NCI-H2029 (cell line): ENCODE measurements around the gene CD63.

Experiments used
- DNase-seq: peaks from one replicate; lab custom pipeline; 2025; lab: John Stamatoyannopoulos, UW

Gene CD63

DNA sequence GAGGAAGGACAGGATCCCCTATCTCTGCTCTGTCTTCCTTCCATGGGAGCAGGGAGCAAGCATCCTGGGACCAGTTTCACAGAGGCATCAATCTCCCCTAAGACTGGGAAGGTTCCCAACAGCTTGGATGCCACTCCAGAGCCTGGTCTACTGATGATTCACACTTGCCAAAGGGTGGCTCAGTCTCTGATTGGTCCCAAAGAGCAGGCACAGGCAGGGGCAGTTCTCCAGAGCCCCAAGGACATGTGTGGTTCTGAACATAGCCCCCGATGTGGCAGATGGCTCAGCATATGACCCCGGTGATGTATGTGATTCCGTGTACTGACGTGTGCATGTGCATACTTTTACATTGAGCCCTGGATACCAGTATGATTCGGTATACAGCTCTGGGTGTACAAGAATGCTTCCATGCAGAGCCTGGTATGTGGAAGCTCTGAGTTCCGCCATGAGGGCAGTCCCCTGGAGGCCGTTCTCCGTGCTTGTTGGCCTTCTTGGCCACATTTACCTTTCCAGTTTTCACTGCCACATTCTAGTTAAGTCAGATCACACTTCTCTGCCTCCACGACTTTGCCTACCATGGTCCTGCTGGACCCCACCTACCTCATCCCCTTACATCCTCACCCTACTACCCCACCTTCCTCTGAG, 42.3 kb downstream of the CD63 start:
- no peak for DNase-seq

DNA sequence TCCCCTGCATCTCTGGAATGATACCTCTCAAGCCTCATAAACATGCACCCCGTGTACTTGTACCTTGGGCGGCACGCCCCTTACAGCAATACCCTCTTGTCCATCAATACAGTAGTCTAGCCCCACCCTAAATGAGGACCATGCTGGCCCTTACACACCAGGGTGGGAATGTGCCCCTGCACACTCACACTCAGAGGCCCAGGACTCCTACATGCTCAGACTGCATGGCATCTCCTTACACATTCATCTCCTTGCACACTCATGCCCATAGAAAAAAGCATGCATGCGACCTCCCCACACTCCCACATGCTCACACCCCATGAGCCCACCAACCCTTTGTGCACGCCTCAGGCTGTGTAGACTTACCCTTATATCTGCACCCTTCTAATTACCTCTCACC, 43.1 kb downstream of the CD63 start:
- no peak for DNase-seq

DNA sequence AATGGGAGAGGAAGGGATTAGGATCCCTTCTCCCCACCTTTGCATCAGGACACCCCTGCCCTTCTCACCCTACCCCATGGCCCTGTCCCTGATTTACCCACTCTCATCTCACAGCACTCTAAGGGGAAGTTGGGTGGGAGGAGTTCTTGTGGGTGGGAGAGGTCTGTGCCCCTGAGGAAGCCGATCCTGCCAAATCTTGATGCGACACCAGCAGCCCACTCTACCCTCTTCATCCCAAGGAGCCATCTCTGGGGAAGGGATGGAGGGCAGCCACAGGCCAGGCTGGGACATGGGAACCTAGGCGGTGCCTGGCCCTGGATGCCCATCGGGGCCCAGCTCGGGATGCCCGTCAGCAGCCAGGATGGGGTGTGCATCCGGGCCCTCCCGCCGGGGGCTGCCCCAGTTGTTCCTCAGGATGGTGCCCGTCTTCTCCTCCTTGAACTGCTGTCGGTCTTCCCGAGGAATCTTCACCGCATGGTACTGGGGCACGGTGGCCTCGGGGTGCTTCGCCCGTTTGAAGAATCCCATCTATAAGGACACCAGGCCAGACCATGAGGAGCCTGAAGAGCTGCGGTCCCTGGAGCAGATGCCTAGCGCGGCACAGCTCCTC, 43.9 kb downstream of the CD63 start:
- no peak for DNase-seq

DNA sequence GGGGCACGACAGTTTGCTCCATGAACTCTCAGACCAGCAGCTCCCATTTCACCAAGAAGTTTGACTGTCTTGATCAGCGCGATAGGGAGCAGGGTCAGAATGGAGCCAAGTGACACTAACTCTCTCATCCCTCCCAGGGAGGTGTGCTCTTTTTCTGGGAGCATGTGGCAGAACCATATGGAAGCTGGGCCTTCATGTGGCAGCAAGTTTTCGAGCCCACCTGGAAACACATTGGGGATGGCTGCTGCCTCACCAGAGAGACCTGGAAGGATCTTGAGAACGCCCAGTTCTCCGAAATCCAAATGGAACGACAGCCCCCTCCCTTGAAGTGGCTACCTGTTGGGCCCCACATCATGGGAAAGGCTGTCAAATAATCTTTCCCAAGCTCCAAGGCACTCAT, 45.1 kb downstream of the CD63 start:
- DNase-seq: no peak

DNA sequence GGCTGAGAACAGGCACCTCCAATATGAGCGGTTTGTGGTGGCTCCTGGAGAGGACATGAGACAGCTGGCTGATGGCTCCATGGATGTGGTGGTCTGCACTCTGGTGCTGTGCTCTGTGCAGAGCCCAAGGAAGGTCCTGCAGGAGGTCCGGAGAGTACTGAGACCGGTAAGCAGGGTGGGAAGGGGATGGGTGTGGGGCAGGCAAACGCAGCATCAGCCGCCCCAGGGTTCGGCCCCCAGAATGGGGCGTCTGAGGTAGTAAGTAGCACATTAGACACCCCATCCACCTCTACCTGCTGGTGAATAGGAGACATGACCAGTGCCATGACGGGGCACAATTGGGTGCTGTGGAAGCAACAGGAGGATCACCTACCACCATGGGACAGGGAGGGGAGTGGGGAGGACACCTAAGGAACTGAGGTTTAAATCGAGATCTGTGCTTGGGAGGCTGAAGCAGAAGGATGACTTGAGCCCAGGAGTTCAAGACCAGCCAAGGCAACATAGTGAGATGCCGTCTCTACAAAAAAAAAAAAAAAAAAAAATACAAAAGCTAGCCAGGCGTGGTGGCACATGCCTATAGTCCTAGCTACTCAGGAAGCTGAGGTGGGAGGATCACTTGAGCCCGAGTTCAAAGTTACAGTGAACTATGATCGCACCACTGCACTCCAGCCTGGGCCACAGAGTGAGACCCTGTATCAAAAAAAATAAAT, 46.6 kb downstream of the CD63 start:
- no peak for DNase-seq

DNA sequence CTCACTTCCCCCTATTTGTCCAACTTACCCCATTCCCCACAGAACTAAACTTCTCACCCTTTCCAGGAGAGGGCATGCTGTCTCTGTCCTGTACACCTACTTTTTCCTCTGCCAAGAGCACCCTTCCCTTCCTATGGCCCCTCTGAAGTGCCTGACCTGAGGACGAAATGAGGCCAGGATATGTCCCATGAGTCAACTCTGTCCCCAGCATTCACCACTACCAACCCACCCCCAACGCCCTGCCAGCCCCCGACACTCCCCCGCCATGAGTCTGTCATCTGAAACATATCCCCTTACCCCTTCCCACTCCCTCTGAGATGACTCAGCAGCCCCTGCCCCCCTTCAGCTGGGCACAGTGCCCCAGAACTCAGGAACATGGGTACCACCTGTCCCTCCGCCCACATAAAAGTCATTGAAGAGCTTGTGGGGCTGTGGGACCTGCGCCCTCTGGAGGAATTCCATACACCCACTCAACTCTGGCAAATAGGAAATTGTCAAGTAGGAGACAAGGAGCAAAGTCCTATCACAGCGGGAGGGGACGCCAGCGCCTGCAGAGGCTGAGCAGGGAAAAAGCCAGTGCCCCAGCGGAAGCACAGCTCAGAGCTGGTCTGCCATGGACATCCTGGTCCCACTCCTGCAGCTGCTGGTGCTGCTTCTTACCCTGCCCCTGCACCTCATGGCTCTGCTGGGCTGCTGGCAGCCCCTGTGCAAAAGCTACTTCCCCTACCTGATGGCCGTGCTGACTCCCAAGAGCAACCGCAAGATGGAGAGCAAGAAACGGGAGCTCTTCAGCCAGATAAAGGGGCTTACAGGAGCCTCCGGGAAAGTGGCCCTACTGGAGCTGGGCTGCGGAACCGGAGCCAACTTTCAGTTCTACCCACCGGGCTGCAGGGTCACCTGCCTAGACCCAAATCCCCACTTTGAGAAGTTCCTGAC, 47.4 kb downstream of the CD63 start:
- DNase-seq: no peak

DNA sequence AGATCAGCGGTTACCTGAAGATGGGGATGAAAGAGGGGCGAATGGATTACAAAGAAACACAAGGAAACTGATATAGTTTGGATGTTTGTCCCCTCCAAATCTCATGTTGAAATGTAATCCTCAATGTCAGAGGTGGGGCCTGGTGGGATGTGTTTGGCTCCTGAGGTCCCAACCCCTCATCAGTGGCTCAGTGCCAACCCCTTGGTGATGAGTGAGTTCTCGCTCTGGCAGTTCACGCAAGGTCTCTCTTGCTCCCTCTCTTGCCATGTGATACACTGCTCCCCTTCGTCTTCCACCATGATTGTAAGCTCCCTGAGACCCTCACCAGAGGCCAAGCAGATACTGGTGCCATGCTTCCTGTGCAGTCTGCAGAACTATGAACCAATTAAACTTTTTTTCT, 49.1 kb downstream of the CD63 start:
- DNase-seq: no peak

DNA sequence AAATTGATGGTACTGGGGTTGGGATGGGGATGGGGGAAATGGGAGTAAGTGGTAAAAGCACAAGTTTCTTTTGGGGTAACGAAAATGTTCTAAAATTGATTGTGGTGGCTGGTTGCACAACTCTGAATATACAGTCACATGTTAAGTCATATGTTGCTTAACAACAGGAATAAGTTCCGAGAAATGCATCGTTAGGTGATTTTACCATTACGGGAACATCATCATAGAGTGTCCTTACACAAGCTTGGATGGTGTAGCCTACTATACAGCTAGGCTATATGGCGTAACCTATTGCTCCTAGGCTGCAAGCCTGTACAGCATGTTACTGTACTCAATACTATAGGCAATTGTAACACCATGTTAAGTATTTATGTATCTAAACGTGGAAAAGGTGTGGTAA, 52.1 kb downstream of the CD63 start:
- DNase-seq: no peak

DNA sequence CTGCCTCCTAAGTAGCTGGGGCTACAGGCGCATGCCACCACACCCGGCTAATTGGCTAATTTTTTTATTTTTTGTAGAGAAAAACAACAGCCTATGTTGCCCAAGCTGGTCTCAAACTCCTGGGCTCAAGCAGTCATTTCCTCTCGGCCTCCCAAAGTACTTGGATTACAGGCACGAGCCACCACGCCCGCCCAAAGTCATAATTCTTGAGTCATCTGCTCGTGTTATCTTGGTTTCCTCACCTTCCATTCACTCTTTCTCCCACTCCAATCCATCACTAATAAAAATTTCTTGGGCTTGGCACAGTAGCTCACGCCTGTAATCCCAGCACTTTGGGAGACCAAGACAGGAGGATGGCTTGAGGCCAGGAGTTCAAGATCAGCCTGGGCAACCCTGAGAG, 53.1 kb downstream of the CD63 start:
- DNase-seq: no peak
